ENCODE results near the gene TP53I11.
A peak's percentile ranks its signal among the peaks of the same experiment; 100 is the strongest.

Gene TP53I11, protein sequence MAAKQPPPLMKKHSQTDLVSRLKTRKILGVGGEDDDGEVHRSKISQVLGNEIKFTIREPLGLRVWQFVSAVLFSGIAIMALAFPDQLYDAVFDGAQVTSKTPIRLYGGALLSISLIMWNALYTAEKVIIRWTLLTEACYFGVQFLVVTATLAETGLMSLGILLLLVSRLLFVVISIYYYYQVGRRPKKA

DNA sequence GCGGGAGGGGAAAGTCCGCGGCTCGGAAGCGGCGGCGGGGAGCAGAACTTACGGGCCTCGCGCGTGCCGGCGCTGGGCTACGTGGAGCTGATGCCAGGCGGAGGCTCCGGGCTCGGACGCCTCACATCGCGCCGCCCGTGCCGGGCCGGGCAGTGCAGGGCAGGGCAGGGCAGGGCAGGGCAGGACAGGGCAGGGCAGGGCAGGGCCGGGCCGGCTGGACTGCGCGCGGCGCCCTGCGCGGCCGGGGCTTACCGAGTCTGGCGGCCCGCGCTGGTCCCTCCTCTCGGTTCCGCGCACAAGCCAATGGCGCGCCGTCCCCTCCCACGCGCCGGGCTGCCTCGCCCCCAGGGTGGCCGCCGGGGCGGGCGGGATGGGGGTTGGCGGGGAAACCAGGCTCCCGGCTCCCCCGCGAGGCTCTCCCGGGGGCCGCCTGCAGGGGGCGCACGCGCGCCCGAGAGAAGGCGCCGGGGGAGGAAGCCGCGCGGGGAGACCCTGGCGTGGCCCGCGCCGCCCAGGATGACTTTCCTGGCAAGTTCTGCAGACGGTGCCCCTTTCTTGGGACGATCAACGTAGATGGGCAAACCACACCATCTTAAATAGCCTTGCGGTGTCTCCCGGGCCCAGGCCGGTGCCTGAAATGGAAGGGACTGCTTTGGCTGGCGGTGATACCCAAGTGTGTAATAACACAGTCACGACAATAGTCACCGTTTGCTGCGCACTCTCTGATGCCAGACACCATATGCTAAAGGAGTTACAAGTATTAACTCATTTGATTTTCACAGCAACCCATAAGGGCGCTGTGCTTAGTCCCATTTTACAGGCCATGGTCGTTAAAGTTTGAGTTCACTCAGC, at the start of gene TP53I11:
TSS of gene TP53I11 (minus strand) at position 259 of the 852 bp plus-strand sequence. CDS start 12,548 bp downstream, outside the sequence.
- peak; percentile 65 for DNase-seq (ENCODE audit: low spot score)

DNA sequence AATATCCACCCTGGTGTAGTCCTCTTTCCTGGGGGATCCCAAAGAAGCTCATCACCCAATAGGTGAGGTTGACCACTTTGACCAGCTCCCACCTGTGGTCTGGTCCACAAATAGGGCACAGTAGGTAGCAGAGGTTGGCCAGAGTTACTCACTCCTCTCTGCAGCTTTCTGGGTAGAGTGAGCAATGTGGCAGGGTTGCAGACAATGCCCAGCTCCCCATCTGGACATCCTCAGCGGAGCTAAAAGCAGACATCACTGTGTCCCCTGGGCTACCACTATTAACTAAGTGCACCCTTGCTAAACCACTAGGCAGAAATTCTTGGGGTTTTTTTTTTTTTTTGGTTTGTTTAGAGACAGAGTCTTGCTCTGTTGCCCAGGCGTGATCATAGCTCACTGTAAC, 48.4 kb upstream of the TP53I11 start:
- DNase-seq (ENCODE audit: low spot score), result no peak

DNA sequence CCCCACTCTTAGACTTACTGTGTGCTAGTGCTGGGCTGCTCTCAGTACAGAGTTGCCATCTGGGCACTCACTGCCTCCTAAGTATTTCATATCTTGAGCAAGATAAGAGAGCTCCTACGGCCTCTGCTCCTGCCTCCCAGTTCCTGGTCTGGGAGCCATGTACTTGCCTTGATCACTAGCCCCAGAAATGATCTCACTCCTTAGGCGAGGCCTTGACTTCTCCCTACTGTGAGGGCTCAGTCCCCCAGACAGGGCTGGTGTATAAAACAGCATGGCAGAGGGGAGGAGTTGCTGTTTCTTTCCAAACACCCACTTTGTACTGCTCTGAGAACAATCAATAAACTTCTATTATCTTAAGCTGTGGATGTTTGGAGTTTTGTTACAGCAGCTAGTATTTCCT, 47.4 kb upstream of the TP53I11 start:
- no peak for DNase-seq (ENCODE audit: low spot score)

DNA sequence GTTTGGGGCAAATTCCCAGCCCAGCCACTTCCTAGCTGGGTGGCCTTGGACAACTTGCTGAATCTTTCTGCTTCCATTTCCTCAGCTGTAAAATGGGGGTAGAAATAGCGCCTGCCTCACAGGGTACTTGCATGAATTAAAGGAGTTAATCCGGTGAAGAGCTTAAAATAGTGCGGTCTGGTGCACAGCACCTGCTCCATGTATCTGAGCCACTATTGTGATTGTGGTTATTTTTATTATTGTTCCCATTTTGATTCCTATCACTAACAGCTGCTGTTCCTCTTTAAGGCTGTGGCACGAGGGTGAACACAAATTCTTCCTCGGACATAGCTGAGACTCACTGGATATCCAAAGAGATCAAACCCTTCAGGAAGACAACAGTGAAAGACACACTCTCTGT, 46.9 kb upstream of the TP53I11 start:
- no peak for DNase-seq (ENCODE audit: low spot score)

DNA sequence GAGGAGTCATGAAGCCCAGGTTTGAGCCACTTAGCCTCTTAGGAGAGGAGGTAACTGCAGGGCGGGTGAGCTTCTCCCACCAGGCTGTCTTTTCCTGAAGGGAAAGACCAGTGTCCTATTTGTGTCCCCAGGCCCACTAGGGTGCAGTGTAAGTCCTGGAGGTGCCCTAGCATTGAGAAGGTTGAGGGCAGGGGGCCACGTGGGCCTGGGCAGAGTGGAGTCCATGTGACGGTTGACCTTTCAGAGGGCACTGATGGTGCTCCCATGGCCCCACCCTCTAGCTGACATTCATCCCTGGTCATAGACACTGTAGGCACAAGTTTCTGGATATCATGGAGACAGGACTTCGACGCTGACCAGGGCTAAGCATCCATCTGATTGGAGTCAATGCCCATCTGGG, 44.1 kb upstream of the TP53I11 start:
- DNase-seq (ENCODE audit: low spot score), result no peak

DNA sequence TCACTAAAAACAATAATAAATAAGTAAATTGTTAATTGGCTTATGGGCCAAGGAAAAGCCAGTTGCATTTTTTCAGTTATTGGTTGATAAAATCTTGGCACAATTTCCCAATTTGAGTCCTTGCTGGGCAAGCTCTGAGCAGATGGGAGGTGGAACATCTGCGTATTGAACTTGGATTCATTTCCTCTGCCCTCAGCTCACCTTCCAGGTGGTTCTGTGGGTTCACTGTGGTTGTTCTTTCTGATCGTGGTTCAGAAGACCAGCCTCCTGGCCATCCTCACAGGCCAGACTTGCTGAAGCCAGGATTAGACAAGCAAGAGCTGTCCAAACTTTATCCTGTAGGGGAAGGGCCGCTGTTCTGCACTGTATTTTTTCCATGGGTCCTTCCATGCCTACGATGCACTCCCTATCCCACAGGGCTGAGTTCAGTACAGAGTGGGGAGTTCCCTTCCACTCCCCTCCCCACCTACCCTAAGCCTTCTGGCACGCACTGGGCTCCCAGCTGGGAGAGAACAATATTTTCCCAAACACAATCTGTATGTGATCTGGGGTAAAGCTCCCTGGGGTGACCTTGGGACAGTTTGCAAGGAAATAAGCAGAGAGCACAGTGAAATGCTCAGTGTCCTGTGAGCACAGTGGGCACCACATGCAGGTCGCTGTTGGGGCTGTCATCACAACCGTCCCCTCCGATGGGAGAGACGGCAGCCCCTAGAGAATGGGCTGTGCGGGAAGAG, 43.5 kb upstream of the TP53I11 start:
- DNase-seq (ENCODE audit: low spot score), result no peak

DNA sequence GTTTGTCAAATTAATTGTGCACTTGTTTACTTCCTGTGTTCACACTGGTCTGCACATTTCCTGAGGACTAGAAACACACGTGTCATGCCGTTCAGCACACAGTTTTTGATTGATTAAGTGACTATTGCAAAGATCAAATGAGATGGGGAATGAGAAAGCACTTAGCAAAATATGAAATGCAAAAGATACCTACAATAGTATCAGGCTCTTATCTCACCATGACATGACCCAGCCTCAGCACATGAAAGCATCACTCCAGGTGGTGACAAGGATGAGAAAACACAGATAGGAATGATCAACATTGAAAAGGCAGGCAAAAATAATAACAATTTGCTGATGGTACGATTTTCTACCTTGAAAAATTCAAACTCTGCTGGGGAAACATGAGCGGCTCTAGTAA, 42.1 kb upstream of the TP53I11 start:
- DNase-seq (ENCODE audit: low spot score), result no peak

DNA sequence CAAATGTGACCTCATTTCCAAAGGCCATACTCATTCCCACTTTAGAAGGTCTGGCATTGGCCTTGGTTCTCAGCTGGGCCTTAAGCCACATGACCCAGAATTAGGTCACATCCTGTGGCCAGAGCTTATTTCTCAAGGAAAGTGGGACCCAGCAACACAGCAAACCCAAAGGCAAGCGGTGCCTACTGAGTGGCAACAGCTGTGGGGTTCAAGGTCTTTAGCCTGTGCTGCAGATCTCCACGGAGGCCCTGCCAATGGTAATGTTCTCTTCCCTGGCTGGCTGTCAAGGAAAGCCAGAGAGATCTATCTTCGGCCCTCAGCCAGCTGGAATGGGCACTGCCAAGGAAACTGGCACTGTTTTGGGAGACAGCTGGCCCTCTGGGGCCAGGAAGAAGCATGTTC, 41.5 kb upstream of the TP53I11 start:
- DNase-seq (ENCODE audit: low spot score), result no peak

DNA sequence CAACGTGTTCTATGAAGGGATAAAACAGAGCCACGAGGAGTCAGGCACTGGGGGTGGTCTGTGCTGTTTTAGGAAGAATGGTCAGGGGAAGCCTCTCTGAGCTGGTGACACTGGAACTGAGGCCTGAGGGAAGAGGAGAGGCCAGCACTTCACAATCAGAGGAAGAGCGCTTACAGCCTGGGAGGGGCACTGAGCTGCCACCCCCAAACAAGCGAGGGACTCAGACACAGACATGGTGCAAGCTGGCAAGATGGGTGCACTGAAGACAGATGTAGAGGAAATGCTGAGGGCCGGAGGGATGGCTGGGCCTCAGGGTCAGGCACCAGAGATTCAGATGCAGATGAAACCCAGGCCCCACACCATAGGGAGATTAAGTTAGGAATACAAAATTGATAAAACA, 40.0 kb upstream of the TP53I11 start:
- DNase-seq (ENCODE audit: low spot score), result no peak

DNA sequence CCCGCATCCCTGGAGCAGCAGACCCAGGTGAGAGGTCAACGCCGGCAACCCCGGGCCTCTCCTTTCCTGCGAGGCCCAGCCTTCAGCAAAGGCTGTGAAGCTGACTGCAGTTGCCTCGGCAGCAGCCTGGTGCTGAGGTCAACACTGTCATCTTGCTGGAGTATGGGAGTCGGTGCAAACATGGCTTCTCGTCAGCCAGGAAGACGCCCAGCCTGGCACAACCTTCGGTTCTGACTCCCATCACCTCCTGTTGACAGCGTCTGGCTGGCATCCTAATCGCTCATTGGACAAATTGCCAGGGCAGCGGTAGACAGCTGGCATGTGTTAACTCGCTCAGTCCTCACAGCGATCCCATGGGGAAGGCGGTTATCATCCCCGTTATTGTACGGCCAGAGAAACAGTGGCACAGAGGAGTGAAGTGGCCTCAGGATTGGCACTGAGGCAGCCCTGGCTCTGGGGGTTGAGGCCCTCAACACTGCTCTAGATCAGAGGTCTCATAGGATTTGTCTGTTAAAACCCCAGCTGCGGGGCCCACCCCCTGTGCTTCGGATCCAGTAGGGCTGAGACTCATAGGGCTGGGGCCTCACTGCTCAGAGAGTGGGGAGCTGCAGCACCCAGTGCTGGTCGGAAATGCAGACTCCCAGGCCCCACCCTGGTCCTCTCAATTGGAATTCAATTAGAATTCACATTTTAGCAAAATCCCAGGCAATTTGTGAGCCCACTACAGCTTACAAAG, 39.3 kb upstream of the TP53I11 start:
- DNase-seq (ENCODE audit: low spot score), result no peak

DNA sequence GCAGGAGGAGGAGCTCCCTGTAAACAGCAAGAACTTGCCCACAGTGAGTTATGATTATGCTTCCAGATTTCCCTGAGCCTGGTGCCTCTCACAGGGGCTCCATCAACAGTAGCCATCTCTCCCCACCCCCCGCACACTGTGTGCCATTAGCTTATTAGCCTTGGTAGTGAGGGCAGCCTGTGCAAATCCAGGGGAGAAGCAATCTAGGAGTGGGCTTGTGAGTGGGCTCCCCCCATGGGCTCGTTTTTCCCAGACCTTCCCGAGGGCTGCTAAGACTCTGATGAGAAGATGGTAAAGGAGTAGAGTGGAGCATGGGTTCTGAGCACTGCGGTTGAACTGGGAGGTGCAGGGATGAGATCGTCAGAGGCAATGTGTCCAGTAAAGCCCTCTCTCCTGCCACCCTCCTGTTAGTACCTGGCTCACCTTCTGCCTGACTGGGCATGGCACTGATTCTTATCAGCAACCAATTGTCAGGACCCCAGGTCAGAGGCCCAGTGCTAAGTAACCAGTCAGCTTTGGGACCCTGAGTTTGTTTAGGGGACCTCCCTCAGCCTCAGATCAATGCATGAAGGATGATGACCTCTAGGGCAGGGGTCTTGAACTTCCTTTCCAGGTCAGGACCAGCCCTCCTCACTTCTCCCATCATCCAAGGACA, 38.4 kb upstream of the TP53I11 start:
- DNase-seq (ENCODE audit: low spot score), result no peak

DNA sequence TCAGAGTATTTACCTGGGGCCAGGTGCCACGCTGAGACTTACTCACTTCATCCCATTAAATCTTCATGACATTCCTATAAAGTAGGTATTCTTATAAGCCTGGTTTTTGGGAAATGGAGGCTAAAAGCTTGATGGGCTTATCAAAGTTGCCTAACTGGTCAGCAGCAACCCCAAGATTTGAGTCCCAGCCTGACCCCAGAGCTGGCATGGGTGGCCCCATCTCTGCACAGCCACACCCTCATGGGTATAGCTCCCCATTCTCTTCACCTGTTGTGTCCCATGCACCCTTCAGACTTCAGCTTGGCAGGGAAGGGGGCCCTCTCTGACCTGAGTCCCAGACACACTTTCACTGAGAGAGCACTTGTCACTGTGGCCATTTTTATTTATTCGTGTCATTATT, 37.4 kb upstream of the TP53I11 start:
- no peak for DNase-seq (ENCODE audit: low spot score)

DNA sequence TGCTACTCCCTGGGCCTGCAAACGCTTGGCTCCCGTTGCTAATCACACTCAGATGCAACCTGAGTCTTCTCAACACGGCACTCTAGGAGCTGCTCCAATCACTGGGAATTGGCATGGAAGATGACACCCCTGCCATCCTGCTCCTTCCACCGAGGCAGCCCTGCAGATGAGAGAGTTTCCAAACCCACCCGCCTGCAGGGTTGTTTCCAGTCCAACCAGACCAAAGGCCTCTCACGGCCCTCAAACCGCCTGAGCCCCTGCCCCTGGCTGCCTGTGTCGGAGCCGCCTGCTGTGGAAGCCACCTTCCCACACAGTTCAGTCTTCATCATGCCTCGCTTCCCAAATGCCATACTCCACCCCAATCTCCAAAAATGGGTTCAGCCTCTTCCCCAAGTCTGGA, 36.8 kb upstream of the TP53I11 start:
- DNase-seq (ENCODE audit: low spot score), result no peak

DNA sequence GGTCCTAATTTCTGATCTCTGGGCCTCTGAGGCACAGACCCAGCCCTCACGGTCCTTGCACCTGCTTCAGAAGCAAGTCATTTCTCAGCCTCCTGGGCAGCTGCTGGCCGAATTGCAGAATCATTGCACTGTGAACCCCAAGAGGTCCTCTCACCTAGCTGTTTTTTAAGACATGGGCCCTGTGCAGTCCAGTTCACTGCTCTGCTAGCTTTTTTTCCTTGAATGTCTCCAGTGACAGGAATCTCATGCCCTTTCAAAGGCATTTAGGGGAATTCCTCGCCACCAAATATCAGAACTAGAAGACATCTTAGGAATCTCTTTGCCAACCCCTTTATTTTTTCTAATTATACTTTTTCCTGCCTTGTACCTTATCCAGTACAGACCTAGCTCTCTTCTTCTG, 35.6 kb upstream of the TP53I11 start:
- DNase-seq (ENCODE audit: low spot score), result no peak

DNA sequence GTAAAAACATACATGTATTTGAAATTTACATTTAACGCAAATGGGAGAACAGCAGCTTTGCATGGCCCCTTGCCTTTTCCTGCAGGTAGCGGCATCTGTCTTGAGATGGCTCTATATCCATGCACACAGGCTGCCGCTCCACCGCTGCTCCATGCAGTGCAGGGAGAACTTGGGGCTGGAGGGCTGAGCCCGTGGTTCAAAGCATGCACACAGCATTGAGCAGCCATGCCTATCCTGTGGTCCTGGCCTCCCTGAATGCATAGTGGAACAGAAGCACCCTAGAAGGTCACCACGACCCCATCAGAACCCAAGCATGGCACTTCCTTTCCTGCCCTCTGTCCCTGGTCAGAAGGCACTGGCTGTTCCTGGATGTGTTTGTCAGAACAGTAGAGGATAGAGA, 35.0 kb upstream of the TP53I11 start:
- DNase-seq (ENCODE audit: low spot score), result no peak

DNA sequence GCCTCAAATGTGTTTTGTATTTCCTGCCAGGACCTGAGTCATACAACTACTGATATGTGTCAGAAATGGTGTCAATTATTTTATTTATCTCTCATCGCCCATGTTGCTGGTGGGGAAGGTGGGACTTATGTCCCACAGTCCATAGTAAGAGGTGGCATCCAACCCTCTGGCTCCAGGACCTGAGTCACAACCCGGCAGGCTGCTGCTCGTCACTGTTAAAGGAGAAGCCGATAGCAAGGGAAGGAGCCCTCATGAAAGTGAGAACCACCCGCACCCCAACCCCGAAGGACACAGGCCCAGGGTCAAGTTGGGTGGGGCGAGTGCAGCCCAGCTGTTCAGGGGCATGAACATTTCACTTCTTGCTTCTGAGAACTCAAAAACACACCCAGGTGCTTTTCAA, 33.1 kb upstream of the TP53I11 start:
- no peak for DNase-seq (ENCODE audit: low spot score)

DNA sequence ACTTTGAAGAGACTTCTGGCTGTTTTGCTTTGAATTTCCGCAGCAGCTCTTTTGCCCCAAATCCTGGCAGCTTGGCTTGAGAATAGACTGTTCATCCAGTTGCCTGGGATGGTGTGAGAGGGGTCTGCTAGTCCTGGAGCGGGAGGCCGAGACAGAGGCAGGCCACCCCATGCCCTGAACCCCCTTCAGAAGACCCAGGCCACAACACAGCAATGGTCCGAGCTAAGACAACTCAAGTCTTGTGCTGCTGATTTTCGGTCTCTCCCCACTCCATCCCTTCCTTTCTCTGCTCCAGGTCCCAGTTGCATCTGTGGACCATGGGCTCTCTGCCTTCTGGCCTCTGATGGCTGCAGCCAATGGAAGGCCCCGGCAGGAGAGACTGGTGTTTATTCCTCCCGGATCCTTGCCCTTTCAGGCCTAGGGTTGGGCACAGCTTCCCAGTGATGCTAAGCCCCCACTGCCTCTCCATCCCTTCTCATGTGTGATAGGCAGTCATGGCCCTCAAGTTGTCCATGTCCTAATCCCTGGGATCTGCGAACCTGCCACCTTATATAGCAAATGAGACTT, 31.9 kb upstream of the TP53I11 start:
- DNase-seq (ENCODE audit: low spot score), result no peak

DNA sequence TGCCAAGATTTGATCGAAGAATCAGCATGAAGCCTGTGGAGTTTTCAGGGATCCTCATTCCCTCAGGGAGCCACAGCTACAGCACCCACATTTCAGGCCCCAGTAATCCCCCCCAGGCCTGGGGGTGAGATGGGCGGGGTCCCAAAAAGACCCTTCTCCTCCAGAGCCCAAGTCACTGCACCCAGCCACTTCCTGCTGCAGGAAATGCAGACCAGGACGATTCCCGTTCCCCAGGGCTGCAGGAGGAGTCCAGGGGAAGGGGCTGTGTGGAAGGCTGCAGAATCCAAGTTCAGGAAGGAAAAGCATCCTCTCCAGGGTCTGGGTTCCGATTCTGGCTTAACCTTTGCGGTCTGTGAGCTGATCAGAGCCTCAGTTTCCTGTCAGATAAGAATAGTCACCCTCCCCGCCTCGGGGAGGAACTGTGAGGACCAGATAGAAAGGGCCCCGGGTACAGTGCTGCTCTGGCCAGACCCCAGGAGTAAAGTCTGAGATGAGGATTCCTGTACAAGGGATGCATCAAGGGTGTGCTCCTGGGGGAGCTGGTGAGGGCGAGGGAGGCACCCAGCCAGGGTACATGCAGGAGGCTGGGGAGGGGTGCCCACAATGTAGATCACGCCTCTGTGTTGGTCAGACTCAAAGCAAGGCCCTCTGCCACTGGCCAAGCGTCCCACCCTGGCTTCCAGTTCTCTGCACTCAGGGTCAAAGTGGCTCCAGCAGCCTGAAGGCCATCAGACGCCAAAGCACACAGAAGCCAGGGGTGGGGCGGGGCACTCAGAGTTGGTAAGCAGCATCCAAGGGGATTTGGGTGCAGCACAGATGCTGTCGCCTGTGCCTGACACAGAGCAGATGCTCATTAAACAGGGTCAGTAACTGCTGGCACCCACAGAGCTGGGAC, 30.1 kb upstream of the TP53I11 start:
- no peak for DNase-seq (ENCODE audit: low spot score)

DNA sequence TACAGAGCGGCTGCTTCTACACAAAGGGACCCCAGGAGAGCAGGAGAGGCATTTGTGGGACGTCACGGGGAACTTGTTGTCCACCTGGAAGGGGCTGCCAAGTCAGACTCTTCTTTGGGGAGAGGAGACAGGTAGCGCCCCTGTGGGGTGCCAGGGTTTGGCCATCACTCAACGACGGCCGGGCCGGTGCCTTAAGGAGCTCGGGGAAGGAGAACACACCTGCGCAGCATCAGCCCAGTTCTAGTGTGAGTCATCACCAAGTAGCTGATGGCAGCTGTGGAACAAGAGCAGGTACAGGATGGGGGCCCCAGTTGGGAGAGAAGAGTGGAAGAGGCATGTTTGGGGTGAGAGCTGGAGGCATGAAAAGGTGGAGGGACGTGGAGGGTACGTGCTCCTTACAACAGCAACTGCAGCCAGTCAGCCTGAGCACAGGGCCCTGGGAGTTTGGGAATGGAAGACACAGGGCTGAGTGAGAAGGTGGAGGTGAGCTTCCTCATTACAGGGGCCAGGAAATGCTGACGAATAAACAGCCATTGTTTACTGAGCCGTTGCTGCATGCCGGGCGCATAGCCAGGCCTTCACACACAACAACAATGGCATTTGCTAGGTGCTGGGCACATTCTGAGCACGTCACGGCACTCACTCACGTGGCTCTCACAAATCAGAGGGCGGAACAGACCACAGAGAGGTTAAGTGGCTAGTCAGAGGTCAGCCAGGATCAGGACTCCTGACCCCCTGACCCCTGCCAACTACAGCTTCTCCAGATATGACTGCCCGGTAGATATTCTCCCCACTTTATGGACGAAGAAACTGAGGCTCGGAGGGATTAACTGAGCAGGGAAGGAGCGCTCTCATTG, 29.1 kb upstream of the TP53I11 start:
- peak; percentile 89 for DNase-seq (ENCODE audit: low spot score)

DNA sequence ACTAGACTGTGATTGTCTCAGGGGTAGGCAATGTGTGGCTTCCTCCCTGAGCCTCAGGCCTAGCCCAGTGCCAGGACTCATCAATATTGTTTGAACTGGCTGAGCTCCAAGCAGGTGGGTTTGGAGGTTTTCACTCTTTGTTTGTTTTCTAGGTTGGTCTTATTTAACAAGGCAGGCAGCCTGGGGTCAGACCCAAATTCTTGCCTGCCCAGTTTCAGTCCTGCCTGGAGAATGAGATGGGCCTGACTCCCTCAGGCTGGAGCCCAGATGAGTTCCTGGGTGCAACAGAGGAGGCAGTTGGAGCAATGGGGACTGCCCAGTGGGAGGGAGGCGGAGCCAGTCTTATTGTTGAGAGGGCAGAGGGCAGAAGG, 28.3 kb upstream of the TP53I11 start:
- DNase-seq (ENCODE audit: low spot score), result no peak
